Astrocyte of the cerebellum (primary cell): ENCODE results near the gene PRSS50.

Experiments used
- DNase-seq: peaks from one replicate; pipeline ENCODE4 v3.0.0-alpha.2; 2011; ENCODE audit warnings: low read depth
- H3K4me3 ChIP-seq: 2 replicates; pipeline ENCODE4 v1.5.1; 2011; ENCODE audit warnings: mild to moderate bottlenecking, low read depth, low read length, moderate library complexity
- CTCF ChIP-seq: IDR thresholded peaks from 2 replicates; pipeline ENCODE4 v1.5.1; 2012; ENCODE audit warnings: low read length, low read depth, moderate library complexity, mild to moderate bottlenecking; ENCODE audit errors: missing control alignments
- in situ Hi-C: cut with HindIII; loops from 2 replicates; pipeline ENCODE4 v1.10.0; 2017; ENCODE audit warnings: low sequenced_read_pairs

PRSS50 gene

GRCh38 chr3:46675426-46675825 lies 42.2 kb downstream of the PRSS50 start:
- in situ Hi-C loops = loop anchor here (25.0 kb wide), 1 partner anchor 112 kb away; no protein-coding TSS in a partner anchor
- no peak for TF ChIP-seq CTCF
- H3K4me3 ChIP-seq = no peak overlapping the region
- no peak for DNase-seq

- DNase-seq = no peak
- no peak overlapping the region for H3K4me3 ChIP-seq
- in situ Hi-C loops = no loop called here
- TF ChIP-seq CTCF = peak; percentile 24
Measured at GRCh38 chr3:46674031-46674845, 43.4 kb downstream of the PRSS50 start.

GRCh38 chr3:46673151-46674030 lies 44.3 kb downstream of the PRSS50 start:
- in situ Hi-C loops = no loop called here
- TF ChIP-seq CTCF = no peak
- H3K4me3 ChIP-seq = no peak overlapping the region
- no peak for DNase-seq

GRCh38 chr3:46672349-46672695 lies 45.3 kb downstream of the PRSS50 start:
- no peak overlapping the region for H3K4me3 ChIP-seq
- no peak for TF ChIP-seq CTCF
- in situ Hi-C loops = no loop called here
- no peak for DNase-seq

- TF ChIP-seq CTCF = no peak
- in situ Hi-C loops = no loop called here
- DNase-seq = no peak
- H3K4me3 ChIP-seq = no peak overlapping the region
Measured at GRCh38 chr3:46671541-46672348, 45.9 kb downstream of the PRSS50 start.

GRCh38 chr3:46670891-46671427 lies 46.7 kb downstream of the PRSS50 start:
- TF ChIP-seq CTCF = no peak
- in situ Hi-C loops = no loop called here
- DNase-seq = no peak
- H3K4me3 ChIP-seq = no peak overlapping the region
